Measurements from ENCODE around the gene HDAC7.

HDAC7 gene

DNA sequence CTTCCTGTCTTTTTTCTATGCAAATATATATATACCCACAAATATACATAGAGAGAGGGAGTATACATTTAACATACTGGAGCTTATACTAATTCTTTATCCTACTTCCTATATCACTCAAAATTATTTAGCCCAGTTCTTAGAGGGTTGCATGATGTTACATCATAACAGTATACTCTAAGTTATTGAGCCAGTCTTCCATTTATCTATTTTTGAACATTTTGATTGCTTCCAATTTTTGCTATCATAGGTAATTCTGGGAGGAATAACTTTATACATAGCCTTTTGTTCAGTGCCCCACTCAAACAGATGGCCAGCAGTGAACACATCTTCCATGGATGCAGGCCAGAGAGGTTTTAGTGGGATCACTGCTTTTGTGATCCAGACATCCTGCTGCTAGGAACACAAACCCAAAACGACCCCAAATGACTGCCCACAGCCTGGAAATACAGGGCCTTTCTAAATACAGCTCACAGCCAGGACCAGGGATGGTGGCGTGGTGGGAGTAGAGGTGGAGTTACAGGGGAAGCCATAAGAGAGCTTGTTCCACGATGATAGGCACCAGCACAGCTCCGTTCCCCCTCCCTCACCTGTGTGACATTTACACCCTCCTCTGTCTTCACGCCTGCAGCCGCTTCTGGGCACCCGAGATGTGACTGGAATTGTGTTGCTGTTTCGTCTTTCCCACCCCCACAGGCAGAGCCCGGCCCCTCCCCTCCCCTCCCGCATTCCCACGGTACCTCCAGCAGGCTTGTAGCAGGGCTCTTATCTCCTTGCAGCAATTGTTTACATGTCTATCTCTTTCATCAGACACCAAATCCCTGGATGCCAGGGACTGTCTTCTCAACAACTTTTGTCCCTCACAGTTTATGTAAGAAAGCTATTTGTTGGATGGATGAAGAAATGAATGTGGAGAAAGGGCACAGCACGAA, 30.7 kb upstream of the HDAC7 start:
- H3K9me3 ChIP-seq (ENCODE audit: severe bottlenecking): no peaks in the 10 kb centered on the region
- H3K36me3 ChIP-seq (ENCODE audit: low read depth): peaks cover 56% of the 10 kb centered on the region
- H3K4me1 ChIP-seq (ENCODE audit: insufficient read depth, poor library complexity, severe bottlenecking): peaks cover 6% of the 10 kb centered on the region
- no peaks in the 10 kb centered on the region for H3K27me3 ChIP-seq (ENCODE audit: insufficient read depth, poor library complexity, severe bottlenecking)
- no peak overlapping the region for H3K27ac ChIP-seq (ENCODE audit: poor library complexity, severe bottlenecking)
- DNase-seq (ENCODE audit: low spot score) (no peak), ATAC-seq (ENCODE audit: low read depth) (no peak)
- H3K4me3 ChIP-seq (ENCODE audit: severe bottlenecking): no peak overlapping the region
- TF ChIP-seq, protein P1, sequence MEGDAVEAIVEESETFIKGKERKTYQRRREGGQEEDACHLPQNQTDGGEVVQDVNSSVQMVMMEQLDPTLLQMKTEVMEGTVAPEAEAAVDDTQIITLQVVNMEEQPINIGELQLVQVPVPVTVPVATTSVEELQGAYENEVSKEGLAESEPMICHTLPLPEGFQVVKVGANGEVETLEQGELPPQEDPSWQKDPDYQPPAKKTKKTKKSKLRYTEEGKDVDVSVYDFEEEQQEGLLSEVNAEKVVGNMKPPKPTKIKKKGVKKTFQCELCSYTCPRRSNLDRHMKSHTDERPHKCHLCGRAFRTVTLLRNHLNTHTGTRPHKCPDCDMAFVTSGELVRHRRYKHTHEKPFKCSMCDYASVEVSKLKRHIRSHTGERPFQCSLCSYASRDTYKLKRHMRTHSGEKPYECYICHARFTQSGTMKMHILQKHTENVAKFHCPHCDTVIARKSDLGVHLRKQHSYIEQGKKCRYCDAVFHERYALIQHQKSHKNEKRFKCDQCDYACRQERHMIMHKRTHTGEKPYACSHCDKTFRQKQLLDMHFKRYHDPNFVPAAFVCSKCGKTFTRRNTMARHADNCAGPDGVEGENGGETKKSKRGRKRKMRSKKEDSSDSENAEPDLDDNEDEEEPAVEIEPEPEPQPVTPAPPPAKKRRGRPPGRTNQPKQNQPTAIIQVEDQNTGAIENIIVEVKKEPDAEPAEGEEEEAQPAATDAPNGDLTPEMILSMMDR (IDR thresholded peaks at IDR 0.05; ENCODE audit: poor library complexity, severe bottlenecking): no peak

GRCh38 chr12:47849261-47849660, 29.6 kb upstream of the HDAC7 start:
- H3K27me3 ChIP-seq (ENCODE audit: insufficient read depth, poor library complexity, severe bottlenecking): no peaks in the 10 kb centered on the region
- DNase-seq (ENCODE audit: low spot score): no peak
- peaks cover 6% of the 10 kb centered on the region for H3K4me1 ChIP-seq (ENCODE audit: insufficient read depth, poor library complexity, severe bottlenecking)
- H3K36me3 ChIP-seq (ENCODE audit: low read depth): peaks cover 50% of the 10 kb centered on the region
- ATAC-seq (ENCODE audit: low read depth): no peak
- H3K4me3 ChIP-seq (ENCODE audit: severe bottlenecking): no peak overlapping the region
- TF ChIP-seq, protein P1 (IDR thresholded peaks at IDR 0.05; ENCODE audit: poor library complexity, severe bottlenecking): no peak
- H3K27ac ChIP-seq (ENCODE audit: poor library complexity, severe bottlenecking): peak overlapping the region; percentile 4
- H3K9me3 ChIP-seq (ENCODE audit: severe bottlenecking): no peaks in the 10 kb centered on the region

DNA sequence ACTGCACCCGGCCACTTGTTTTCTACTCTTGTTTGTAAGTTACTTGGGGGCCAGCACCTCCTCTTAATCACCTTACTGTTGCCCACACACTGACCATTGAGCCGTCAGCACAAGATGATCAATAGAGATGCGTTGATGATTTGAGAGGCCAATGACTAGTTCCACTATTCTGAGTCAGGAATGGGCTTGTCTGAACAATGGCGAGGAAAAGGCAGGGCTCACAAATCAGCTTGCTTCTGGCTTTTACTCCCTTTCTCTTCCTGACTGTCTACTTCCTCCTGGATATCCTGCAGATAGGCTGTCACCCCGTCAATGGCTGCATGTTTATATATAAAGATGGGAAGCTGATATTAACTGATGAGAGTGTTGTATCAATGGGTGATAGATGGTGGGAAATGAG, 29.1 kb upstream of the HDAC7 start:
- H3K36me3 ChIP-seq (ENCODE audit: low read depth): peaks cover 46% of the 10 kb centered on the region
- TF ChIP-seq, protein P1 (IDR thresholded peaks at IDR 0.05; ENCODE audit: poor library complexity, severe bottlenecking): no peak
- H3K27me3 ChIP-seq (ENCODE audit: insufficient read depth, poor library complexity, severe bottlenecking): no peaks in the 10 kb centered on the region
- H3K4me1 ChIP-seq (ENCODE audit: insufficient read depth, poor library complexity, severe bottlenecking): peaks cover 6% of the 10 kb centered on the region
- DNase-seq (ENCODE audit: low spot score): no peak
- ATAC-seq (ENCODE audit: low read depth): peak; percentile 43; the same call in 2 of the 3 replicates
- H3K9me3 ChIP-seq (ENCODE audit: severe bottlenecking): no peaks in the 10 kb centered on the region
- no peak overlapping the region for H3K4me3 ChIP-seq (ENCODE audit: severe bottlenecking)
- H3K27ac ChIP-seq (ENCODE audit: poor library complexity, severe bottlenecking): peak overlapping the region; percentile 4

- TF ChIP-seq, protein P1 (IDR thresholded peaks at IDR 0.05; ENCODE audit: poor library complexity, severe bottlenecking): no peak
- DNase-seq (ENCODE audit: low spot score) (no peak), ATAC-seq (ENCODE audit: low read depth) (no peak)
- Histone ChIP-seq H3K9me3 (ENCODE audit: severe bottlenecking) (no peaks in the 10 kb centered on the region), H3K4me3 (ENCODE audit: severe bottlenecking) (no peak overlapping the region), H3K27ac (ENCODE audit: poor library complexity, severe bottlenecking) (no peak overlapping the region), H3K27me3 (ENCODE audit: insufficient read depth, poor library complexity, severe bottlenecking) (no peaks in the 10 kb centered on the region), H3K4me1 (ENCODE audit: insufficient read depth, poor library complexity, severe bottlenecking) (peaks cover 6% of the 10 kb centered on the region), H3K36me3 (ENCODE audit: low read depth) (peaks cover 26% of the 10 kb centered on the region)
Observed at GRCh38 chr12:47846294-47846996, 26.7 kb upstream of the HDAC7 start.
